ENCODE measurements around the gene SNRNP40.
A peak's percentile ranks its signal among the peaks of the same experiment; 100 is the strongest.
"Not testable (repeated sequence)": the region's sequence is repeated elsewhere in the genome, so short reads cannot be mapped to it uniquely, and the experiment has no call there.

SNRNP40 gene
- 73.7 to 116 reads per million in 2 experiments for total RNA-seq

- peak; percentile 92 for DNase-seq (ENCODE audit: low read depth)
These were observed at the start of gene SNRNP40, which contains the start of gene ZCCHC17 for GRCh38 chr1:31296486-31297276. Gene SNRNP40, minus strand, starts transcription at chr1:31296788. Its CDS starts 37 bp downstream, at chr1:31296751. Gene ZCCHC17, plus strand, starts transcription at chr1:31297032. Its CDS starts 13,067 bp downstream, at chr1:31310099.

GRCh38 chr1:31345635-31346034, 49.0 kb upstream of the SNRNP40 start:
- DNase-seq (ENCODE audit: low read depth): no peak

DNA sequence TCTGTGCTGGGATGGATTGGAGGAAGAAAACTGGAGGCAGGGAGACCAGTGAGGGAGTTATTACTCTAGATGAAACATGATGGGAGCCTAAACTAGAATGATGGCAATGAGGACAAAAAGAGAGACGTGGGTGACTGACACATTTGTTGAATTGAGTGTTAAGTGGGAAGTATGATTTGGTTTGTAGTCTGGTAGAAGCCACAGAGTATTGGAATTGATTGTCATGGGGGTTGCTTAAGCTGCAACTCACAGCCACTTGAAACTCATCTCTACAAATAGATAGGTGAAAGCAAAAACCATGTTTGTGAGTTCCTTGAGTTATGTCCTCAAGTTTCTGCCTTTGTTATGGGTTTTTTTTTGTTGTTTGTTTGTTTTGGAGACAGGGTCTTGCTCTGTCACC, 47.9 kb upstream of the SNRNP40 start:
- DNase-seq (ENCODE audit: low read depth): no peak

- DNase-seq (ENCODE audit: low read depth): no peak
These were observed 40.3 kb upstream of the SNRNP40 start for GRCh38 chr1:31336687-31337467.

- no peak for DNase-seq (ENCODE audit: low read depth)
These were observed 38.4 kb upstream of the SNRNP40 start for GRCh38 chr1:31335007-31335406.

DNA sequence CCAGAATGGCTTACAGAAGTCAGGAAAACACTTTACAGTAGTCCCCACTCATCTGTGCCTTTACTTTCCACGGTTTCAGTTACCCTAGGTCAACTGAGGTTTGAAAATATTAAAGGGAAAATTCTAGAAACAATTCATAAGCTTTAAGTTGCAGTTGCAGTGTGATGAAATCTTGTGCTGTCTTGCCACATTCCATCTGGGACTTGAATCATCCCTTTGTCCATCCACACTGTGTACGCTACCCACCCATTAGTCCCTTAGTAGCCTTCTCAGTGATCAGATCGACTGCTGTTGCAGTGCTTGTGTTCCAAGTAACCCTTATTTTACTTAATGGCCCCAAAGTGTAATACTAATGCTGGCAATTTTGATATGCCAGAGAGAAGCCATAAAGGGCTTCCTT, 30.8 kb upstream of the SNRNP40 start:
- DNase-seq (ENCODE audit: low read depth): no peak

- DNase-seq (ENCODE audit: low read depth): no peak
These were observed 29.9 kb upstream of the SNRNP40 start for GRCh38 chr1:31326461-31326860.

- no peak for DNase-seq (ENCODE audit: low read depth)
These were observed 28.4 kb upstream of the SNRNP40 start for GRCh38 chr1:31324992-31325391.

DNA sequence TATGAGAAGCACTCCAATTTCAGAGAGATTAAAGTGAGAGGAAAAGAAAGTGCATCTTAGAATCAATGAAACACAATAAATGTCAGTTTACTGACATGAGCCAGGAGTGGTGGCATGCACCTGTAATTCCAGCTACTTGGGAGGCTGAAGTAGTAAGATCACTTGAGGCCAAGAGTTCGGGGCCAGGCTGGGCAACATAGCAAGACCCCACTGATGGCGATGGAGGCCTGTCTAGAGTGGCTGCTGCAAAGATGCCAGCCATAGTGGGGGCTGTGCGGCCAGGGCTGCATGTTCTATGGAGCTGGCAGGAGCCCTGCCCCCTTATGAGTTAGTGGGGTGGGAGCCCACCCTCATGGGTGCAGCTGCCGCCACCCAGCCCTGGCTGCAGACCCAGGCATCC, 27.5 kb upstream of the SNRNP40 start:
- DNase-seq (ENCODE audit: low read depth): no peak

DNA sequence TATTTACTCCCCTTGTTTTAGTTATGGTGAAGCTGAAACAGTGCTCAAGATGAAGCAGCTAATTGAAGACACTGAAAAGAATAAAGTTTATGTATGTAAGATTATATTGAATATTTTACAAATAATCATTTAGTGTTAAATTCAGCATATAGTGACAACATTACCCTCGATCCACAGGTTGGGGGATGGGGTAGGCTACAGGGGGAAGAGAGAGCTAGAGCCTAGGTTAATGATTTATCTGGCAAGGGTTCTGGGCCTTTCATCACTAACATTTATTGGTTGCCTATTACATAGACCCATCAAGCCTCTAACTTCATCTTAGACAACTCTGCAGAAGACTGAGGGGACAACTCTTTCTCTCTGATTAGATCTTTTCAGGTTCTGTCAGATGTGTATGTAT, 21.6 kb upstream of the SNRNP40 start:
- DNase-seq (ENCODE audit: low read depth): no peak

GRCh38 chr1:31315902-31316301, 19.3 kb upstream of the SNRNP40 start:
- DNase-seq (ENCODE audit: low read depth): no peak

DNA sequence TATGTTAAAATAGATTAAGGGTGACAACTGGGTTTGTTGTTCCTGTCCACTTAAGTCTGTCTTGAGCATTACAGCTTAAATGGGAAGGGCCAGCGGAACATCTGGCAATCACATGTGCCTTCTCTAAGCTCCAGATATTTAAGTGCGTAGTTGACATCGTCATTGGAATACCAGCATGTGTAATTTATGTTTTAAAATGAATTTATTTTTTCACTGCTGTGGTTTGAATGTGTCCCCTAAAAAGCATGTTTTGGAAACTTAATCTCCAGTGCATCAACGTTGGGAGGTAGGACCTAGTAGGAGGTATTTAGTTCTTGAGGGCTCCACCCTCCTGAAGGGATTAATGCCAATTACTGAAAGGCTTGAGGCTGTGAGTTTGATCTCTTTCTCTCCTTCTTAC, 13.6 kb upstream of the SNRNP40 start:
- DNase-seq (ENCODE audit: low read depth): no peak

DNA sequence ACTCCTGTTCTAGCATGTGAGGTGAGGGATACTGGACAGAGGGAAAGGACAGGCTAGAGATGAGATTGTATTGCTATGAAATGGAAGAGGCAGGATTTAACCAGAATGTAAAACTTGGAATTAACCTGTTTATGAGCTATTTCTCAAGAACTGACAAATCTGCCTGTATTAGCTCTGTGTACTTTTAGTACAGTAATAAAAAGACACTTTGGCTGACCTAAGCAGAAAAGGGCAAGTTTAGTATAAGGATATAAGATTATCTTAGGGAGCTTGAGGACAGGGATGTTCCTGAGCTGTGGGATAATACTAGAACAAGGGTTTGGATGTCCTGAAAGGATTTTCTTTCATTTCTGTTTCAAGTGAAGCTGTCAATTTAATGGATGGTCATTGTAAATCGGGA, 11.4 kb upstream of the SNRNP40 start:
- DNase-seq (ENCODE audit: low read depth): no peak

DNA sequence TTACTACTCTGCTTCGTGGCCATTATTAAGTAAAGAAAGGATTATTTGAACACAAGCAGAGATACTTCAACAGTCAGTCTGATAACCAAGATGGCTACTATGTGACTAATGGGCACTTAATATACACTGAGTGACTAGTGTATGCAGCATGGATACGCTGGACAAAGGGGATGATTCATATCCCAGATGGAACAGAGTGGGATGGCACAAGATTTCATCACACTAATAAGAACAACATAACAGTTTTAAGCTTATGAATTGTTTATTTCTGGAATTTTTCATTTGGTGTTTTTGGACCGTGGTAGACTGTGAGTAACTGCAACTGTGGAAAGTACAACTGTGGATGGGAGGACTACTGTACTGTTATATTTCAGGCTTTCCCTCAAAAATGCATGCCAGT, 9.7 kb upstream of the SNRNP40 start:
- DNase-seq (ENCODE audit: low read depth): no peak

DNA sequence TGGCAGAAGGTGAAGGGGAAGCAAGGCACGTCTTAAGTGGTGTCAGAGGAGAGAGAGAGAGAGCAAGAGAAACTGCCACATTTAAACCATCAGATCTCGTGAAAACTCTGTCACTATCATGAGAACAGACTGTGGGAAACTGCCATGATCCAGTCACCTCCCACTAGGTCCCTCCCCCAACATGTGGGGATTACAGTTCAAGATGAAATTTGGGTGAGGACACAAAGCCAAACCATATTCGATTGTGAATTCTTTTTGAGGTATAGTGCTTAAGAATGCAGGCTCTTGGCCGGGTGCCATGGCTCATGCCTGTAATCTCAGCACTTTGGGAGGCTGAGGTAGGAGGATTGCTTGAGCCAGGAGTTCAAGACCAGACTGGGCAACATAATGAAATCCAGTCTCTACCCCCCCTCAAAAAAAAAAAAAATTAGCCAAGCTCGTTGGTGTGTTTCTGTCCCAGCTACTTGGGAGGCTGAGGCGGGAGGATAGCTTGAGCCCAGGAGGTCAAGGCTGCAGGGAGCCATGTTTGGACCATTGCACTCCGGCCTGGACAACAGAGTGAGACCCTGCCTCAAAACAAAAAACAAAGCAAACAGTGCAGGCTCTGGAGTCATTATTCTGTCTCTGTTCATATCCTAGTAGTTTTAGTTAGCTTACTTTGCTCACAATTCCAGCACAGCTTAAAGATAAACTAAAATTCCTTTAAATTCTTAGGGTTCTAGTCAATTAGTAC, 6.3 kb upstream of the SNRNP40 start:
- no peak for DNase-seq (ENCODE audit: low read depth)

DNA sequence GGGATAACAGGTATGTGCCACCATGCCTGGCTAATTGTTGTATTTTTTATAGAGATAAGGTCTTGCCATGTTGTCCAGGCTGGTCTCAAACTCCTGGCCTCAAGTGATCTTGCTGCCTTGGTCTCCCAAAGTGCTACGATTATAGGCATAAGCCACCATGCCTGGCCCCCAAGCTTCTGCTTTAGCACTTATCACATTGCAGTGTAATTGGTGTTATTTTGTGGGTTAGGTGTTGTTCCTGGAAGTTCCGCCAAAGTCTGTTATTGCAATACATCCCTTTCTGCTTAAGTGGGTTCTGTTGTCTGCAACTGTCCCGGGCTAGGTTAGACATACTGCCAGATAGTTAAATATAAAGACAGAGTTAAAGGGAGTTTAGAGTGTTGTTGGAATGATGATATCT, 3.6 kb upstream of the SNRNP40 start:
- no peak for DNase-seq (ENCODE audit: low read depth)

DNA sequence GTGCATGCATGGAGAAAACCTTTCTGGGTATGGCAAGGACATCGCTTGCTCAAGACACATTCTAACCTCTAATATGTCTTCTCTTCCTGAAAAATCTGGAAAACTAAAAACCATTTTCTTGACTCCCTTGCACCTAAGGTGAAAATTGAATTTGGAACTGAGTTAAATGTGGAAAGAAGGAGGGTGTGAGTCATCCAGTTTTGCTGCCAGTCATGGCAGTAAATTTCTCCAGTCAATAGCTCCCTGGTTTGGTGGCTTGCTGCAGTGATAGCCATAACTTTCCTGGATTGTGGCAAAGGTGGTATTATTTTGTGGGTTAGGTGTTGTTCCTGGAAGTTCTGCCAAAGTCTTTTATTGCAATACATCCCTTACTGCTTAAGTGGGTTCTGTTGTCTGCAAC, 2.8 kb upstream of the SNRNP40 start:
- no peak for DNase-seq (ENCODE audit: low read depth)

DNA sequence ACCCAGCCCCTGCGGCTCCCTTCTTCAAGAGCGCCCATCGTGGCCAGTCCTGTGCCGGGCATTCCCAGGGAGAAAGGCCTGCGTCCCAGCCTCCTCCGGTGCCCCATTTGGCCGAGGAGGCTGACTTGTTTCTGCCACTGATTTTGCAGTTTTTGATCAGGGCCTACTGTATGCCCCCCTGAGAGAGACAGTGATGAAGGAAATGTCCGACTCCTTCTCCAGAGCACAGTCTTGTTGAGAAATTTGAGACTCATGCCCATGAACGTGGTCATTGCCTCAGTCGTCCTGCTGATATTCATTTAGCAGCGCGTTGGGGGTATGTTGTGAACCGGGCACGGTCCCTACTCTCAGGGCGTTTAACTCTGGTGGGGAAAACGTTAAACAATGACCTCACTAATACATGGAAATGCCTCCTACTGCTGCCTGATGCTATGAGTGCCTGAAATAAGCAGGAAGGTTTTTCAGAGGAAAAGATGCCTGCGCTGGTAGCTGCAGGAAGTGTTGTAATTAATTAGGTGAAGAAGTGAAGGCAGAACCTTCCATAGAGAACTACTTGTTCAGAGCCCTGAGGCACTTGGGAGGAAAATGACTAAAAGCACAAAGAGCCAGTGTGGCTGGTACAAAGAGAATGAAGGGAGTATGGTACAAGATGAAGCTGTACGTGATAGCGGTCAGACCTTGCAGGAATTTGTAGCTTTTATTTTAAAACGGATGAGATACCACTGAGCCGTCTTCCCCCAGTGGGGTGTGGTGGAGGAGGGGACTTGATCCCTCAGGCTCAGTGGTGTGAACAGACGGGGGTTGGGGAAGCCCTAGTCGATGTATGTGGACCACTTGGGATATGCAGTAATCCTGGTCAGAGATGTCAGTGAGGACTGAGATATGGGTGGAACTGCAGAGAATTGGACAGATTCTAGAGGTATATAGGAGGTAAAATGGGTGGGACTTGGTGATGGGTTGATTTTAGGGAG, 974 bp upstream of the SNRNP40 start:
- no peak for DNase-seq (ENCODE audit: low read depth)

DNA sequence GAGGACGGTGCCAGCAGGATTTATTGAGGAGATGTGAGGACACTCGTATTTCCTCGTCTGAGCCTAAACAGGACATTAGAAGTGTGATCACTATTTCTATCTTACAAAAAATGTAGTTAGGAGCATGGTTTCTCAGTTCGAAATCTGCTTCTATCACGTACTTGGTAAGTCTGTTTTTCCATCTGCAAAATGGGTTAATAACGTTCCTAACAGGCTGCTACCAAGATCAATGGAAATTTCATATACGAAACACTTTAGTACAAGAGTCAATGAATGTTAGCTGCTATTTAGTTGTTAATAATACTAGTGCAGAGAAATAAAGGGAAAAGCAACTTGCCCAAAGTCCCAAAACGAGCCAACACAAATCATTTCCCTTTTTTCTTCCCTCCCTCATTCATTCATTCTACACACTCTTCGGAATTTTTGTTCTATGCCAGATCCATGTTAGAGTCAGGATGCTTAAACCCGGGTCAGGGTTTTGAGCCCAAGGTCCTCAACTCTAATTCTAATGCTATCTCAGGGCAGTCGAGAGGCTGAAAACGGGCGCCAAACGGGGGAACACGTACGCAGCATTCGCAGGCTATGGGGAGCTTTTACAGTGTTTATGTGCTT, 608 bp downstream of the SNRNP40 start:
- DNase-seq (ENCODE audit: low read depth): no peak

DNA sequence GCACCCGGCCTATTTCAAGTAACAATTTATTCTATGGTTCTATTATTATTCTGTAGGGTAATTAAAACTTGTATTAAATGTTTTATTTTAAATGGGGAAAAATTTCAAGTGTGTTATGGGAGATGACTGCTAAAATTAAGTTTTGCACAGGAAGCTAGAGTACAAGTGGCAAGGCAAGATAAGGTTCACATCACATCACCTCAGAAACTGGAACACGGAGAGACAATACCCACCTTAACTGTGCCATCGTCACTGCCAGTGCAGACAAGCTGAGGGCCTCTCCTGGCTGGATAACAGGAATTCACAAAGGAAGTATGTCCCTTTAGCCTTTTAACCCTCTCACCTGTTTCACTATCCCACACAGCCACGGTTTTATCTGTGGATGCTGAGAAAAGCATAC, 7.6 kb downstream of the SNRNP40 start:
- no peak for DNase-seq (ENCODE audit: low read depth)

GRCh38 chr1:31287791-31288190, 8.8 kb downstream of the SNRNP40 start:
- not testable (repeated sequence) for DNase-seq (ENCODE audit: low read depth)
